ENCODE data around the gene P3H4. TPM values are rescaled to one million over a fixed set of nuclear protein-coding genes. Genes with fewer than 3 reads are reported as not detected.
"Not testable (repeated sequence)": the region's sequence is repeated elsewhere in the genome, so short reads cannot be mapped to it uniquely, and the experiment has no call there.

P3H4 gene
- 12.8 TPM for total RNA-seq

GRCh38 chr17:41811549-41812380, at the start of gene P3H4:
Gene P3H4 (minus strand): TSS chr17:41811949. CDS start chr17:41811915, 34 bp downstream.
- ATAC-seq (peak; percentile 83), DNase-seq (ENCODE audit: low spot score) (peak; percentile 85)
- intact Hi-C loops (cut with DNase I), result no loop called here

- ATAC-seq (no peak), DNase-seq (ENCODE audit: low spot score) (no peak)
- intact Hi-C loops (cut with DNase I), result no loop called here
Measured at GRCh38 chr17:41860254-41860931, 48.6 kb upstream of the P3H4 start.

GRCh38 chr17:41851382-41851781, 39.6 kb upstream of the P3H4 start:
- ATAC-seq; intact Hi-C loops (cut with DNase I); DNase-seq (ENCODE audit: low spot score): not testable (repeated sequence)

GRCh38 chr17:41849251-41849990, 37.7 kb upstream of the P3H4 start:
- ATAC-seq (no peak), DNase-seq (ENCODE audit: low spot score) (no peak)
- intact Hi-C loops (cut with DNase I), result no loop called here

GRCh38 chr17:41848788-41849187, 37.0 kb upstream of the P3H4 start:
- ATAC-seq (peak; percentile 30), DNase-seq (ENCODE audit: low spot score) (no peak)
- intact Hi-C loops (cut with DNase I), result no loop called here

- peak; percentile 25 for DNase-seq (ENCODE audit: low spot score)
- intact Hi-C loops (cut with DNase I), result no loop called here
- ATAC-seq, result no peak
Measured at GRCh38 chr17:41844971-41845370, 33.2 kb upstream of the P3H4 start.

- intact Hi-C loops (cut with DNase I); DNase-seq (ENCODE audit: low spot score); ATAC-seq: not testable (repeated sequence)
Measured at GRCh38 chr17:41840781-41841180, 29.0 kb upstream of the P3H4 start.

GRCh38 chr17:41839448-41839847, 27.7 kb upstream of the P3H4 start:
- ATAC-seq; DNase-seq (ENCODE audit: low spot score); intact Hi-C loops (cut with DNase I): not testable (repeated sequence)

- no peak for ATAC-seq
- intact Hi-C loops (cut with DNase I), result no loop called here
Measured at GRCh38 chr17:41837761-41838538, 26.2 kb upstream of the P3H4 start, which contains the start of gene KLHL10. Gene KLHL10 (plus strand): TSS chr17:41837825. CDS start chr17:41837933, 108 bp downstream.

GRCh38 chr17:41836550-41837196, 24.9 kb upstream of the P3H4 start:
- no peak for DNase-seq (ENCODE audit: low spot score)
- peak; percentile 21 for ATAC-seq
- intact Hi-C loops (cut with DNase I), result no loop called here

More at GRCh38 chr17:41837761-41838538, 26.2 kb upstream of the P3H4 start, which contains the start of gene KLHL10:
- DNase-seq (ENCODE audit: low spot score), result no peak

- intact Hi-C loops (cut with DNase I), result no loop called here
- ATAC-seq, result peak; percentile 90
- peak; percentile 71 for DNase-seq (ENCODE audit: low spot score)
Measured at GRCh38 chr17:41835800-41836549, 24.2 kb upstream of the P3H4 start, which contains the start of gene NT5C3B. Gene NT5C3B (minus strand): TSS chr17:41836232. CDS start chr17:41836193, 39 bp downstream.

- intact Hi-C loops (cut with DNase I), result no loop called here
- DNase-seq (ENCODE audit: low spot score) (no peak), ATAC-seq (peak; percentile 68)
Measured at GRCh38 chr17:41835214-41835799, 23.6 kb upstream of the P3H4 start.

GRCh38 chr17:41829961-41830360, 18.2 kb upstream of the P3H4 start:
- intact Hi-C loops (cut with DNase I); ATAC-seq; DNase-seq (ENCODE audit: low spot score): not testable (repeated sequence)

- intact Hi-C loops (cut with DNase I), result no loop called here
- ATAC-seq (no peak), DNase-seq (ENCODE audit: low spot score) (no peak)
Measured at GRCh38 chr17:41825175-41825845, 13.6 kb upstream of the P3H4 start.

GRCh38 chr17:41824086-41824485, 12.3 kb upstream of the P3H4 start:
- DNase-seq (ENCODE audit: low spot score), result no peak
- peak; percentile 54 for ATAC-seq
- intact Hi-C loops (cut with DNase I), result no loop called here

- intact Hi-C loops (cut with DNase I), result no loop called here
- DNase-seq (ENCODE audit: low spot score) (no peak), ATAC-seq (no peak)
Measured at GRCh38 chr17:41823580-41823979, 11.8 kb upstream of the P3H4 start.
